H1 (cell line): ENCODE data around the gene ZNF189. TPM values are rescaled to one million over a fixed set of nuclear protein-coding genes. Genes with fewer than 3 reads are reported as not detected.

Experiments used
- BACH1 ChIP-seq: IDR thresholded peaks from 2 replicates; pipeline ENCODE4 v1.6.1; 2012; ENCODE audit warnings: low read length, improper control_type of control experiment
- CHD1 ChIP-seq: IDR thresholded peaks from 2 replicates; pipeline ENCODE4 v1.6.1; 2012; ENCODE audit warnings: low read depth, low read length, improper control_type of control experiment
- EP300 ChIP-seq, 2 experiments: IDR thresholded peaks; 1 replicate in 1 of 2; 2 replicates in 1 of 2; pipeline ENCODE4 v1.6.1; 2011 to 2012; ENCODE audit warnings: low read depth in 2 of 2, low read length in 2 of 2, mild to moderate bottlenecking in 2 of 2, borderline replicate concordance in 1 of 2, inconsistent platforms in 1 of 2, moderate library complexity in 1 of 2
- FOSL1 ChIP-seq: IDR thresholded peaks from 2 replicates; pipeline ENCODE4 v1.6.1; 2011; ENCODE audit warnings: mild to moderate bottlenecking, low read depth, low read length, moderate library complexity; ENCODE audit not compliant: insufficient read depth
- GTF2F1 ChIP-seq: IDR thresholded peaks from 2 replicates; pipeline ENCODE4 v1.6.1; 2012; ENCODE audit warnings: low read depth, low read length, improper control_type of control experiment, borderline replicate concordance
- SP1 ChIP-seq: IDR thresholded peaks from 2 replicates; pipeline ENCODE4 v1.6.1; 2011; ENCODE audit warnings: low read depth, low read length
- SP2 ChIP-seq: IDR thresholded peaks from 2 replicates; pipeline ENCODE4 v1.6.1; 2012; ENCODE audit warnings: mild to moderate bottlenecking, low read length, inconsistent platforms
- SP4 ChIP-seq: IDR thresholded peaks from 2 replicates; pipeline ENCODE4 v1.6.1; 2012; ENCODE audit warnings: low read length, inconsistent platforms
- TAF1 ChIP-seq: IDR thresholded peaks from 2 replicates; pipeline ENCODE4 v1.6.1; 2011; ENCODE audit warnings: mild to moderate bottlenecking, low read depth, low read length
- polyA plus RNA-seq, 7 experiments: library from polyadenylated mRNA; depleted of rRNA in 3 of 7; stranded (reverse) in 5 of 7; unstranded in 2 of 7; fragments of >200 nt in 5 of 7; fragments of 200-250 nt in 2 of 7; gene quantifications; 1 replicate in 5 of 7; 2 replicates in 1 of 7; 4 replicates in 1 of 7; pipeline versions ENCODE4 v1.2.1 to v1.2.3, GENCODE V29; 2011 to 2013; ENCODE audit warnings: missing spikeins in 2 of 7, mixed read lengths in 2 of 7
- total RNA-seq: library from RNA; stranded (reverse); fragmentation: NEBNext Ultra II Directional; extraction: Animal tissue kit (Norgen Biotek cat#: 25700); gene quantifications from 2 replicates; pipeline ENCODE4 v1.2.1, GENCODE V29; 2021

Gene ZNF189
- total and polyA plus RNA-seq, 2 of the 8 experiments (the other 6 are each of a cell fraction or from before 2014, with no cell fraction given) = 1.9 to 12.3 TPM

GRCh38 chr9:101443364-101443771 is 44.7 kb downstream of the ZNF189 start (continued):
- no peak for TF ChIP-seq EP300 (IDR thresholded peaks at IDR 0.05; ENCODE audit: borderline replicate concordance in 1 of 2, low read depth in 2 of 2, low read length in 2 of 2)
- no peak for TF ChIP-seq TAF1
- no peak for TF ChIP-seq SP1
- TF ChIP-seq CHD1 = no peak
- TF ChIP-seq SP4 = no peak
- TF ChIP-seq SP2 = no peak
- no peak for TF ChIP-seq FOSL1
- no peak for TF ChIP-seq BACH1
- TF ChIP-seq GTF2F1 = no peak
- TF ChIP-seq, all 59 proteins: peak for 0
